Colonic mucosa (tissue), 4 donors: ENCODE measurements around the gene NBEA. TPM values are rescaled to one million over a fixed set of nuclear protein-coding genes. Genes with fewer than 3 reads are reported as not detected.

Experiments
- DNase-seq: peaks from one replicate; pipeline ENCODE4 v3.0.0-alpha.2; 2020
- H3K27ac ChIP-seq: fragments of 200-600 bp; one replicate; pipeline ENCODE4 v1.8.0; 2021
- H3K27me3 ChIP-seq: fragments of 200-600 bp; one replicate; pipeline ENCODE4 v1.8.0; 2021
- H3K36me3 ChIP-seq: fragments of 200-600 bp; one replicate; pipeline ENCODE4 v1.8.0; 2021
- H3K4me1 ChIP-seq: fragments of 200-600 bp; one replicate; pipeline ENCODE4 v1.8.0; 2021; ENCODE audit warnings: mild to moderate bottlenecking
- H3K4me3 ChIP-seq: fragments of 200-600 bp; one replicate; pipeline ENCODE4 v1.8.0; 2021
- H3K9ac ChIP-seq, 2 donors: one replicate each; pipeline ENCODE4 v1.7.0; 2013; ENCODE audit warnings: control low read depth in 2 of 2, low read depth in 2 of 2, low read length in 2 of 2
- H3K9me3 ChIP-seq: fragments of 200-600 bp; one replicate; pipeline ENCODE4 v1.8.0; 2021
- intact Hi-C: fragments of 100-400 bp; cut with DNase I; formaldehyde crosslinking; loops from one replicate; pipeline ENCODE4 v1.14.1; 2022
- total RNA-seq, 2 donors: library from RNA; stranded (reverse); fragmentation: NEBNext Ultra II Directional in 1 of 2; extraction: Animal tissue kit (Norgen Biotek cat#: 25700) in 1 of 2; gene quantifications; one replicate each; pipeline ENCODE4 v1.2.1, GENCODE V29; 2021
- TF ChIP-seq, protein P1 (sequence below): fragments of 200-600 bp; IDR thresholded peaks from one replicate; pipeline ENCODE4 v1.8.0; 2022; ENCODE audit warnings: antibody characterized with exemption, mild to moderate bottlenecking
- donor health status: healthy.
- donor health status: DM: no; HTN: no; CAD: no.
- donor health status: DM: no; HTN: no; CAD: no.

NBEA gene
- total RNA-seq, 2 donors from 2014 or later = 1.9 to 5.5 TPM

- Histone ChIP-seq H3K36me3 (no peaks in the 10 kb centered on the region), H3K9me3 (no peaks in the 10 kb centered on the region), H3K4me1 (no peaks in the 10 kb centered on the region), H3K27ac (no peak overlapping the region), H3K4me3 (no peak overlapping the region), H3K9ac (no peak overlapping the region), H3K27me3 (no peaks in the 10 kb centered on the region)
- DNase-seq = no peak
- intact Hi-C loops = no loop called here
- TF ChIP-seq, protein P1, sequence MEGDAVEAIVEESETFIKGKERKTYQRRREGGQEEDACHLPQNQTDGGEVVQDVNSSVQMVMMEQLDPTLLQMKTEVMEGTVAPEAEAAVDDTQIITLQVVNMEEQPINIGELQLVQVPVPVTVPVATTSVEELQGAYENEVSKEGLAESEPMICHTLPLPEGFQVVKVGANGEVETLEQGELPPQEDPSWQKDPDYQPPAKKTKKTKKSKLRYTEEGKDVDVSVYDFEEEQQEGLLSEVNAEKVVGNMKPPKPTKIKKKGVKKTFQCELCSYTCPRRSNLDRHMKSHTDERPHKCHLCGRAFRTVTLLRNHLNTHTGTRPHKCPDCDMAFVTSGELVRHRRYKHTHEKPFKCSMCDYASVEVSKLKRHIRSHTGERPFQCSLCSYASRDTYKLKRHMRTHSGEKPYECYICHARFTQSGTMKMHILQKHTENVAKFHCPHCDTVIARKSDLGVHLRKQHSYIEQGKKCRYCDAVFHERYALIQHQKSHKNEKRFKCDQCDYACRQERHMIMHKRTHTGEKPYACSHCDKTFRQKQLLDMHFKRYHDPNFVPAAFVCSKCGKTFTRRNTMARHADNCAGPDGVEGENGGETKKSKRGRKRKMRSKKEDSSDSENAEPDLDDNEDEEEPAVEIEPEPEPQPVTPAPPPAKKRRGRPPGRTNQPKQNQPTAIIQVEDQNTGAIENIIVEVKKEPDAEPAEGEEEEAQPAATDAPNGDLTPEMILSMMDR = no peak
These were observed 542.3 kb downstream of the NBEA start for GRCh38 chr13:35484384-35484783.

- DNase-seq = no peak
- no peaks in the 10 kb centered on the region for H3K4me1 ChIP-seq
- H3K9ac ChIP-seq = no peak overlapping the region
- H3K9me3 ChIP-seq = no peaks in the 10 kb centered on the region
- TF ChIP-seq, protein P1 = no peak
- no peaks in the 10 kb centered on the region for H3K27me3 ChIP-seq
- no peaks in the 10 kb centered on the region for H3K36me3 ChIP-seq
- intact Hi-C loops = no loop called here
- H3K4me3 ChIP-seq = no peak overlapping the region
- no peak overlapping the region for H3K27ac ChIP-seq
These were observed 543.4 kb downstream of the NBEA start for GRCh38 chr13:35485424-35485823.

- Histone ChIP-seq H3K36me3 (no peaks in the 10 kb centered on the region), H3K4me1 (no peaks in the 10 kb centered on the region), H3K27ac (no peak overlapping the region), H3K27me3 (no peaks in the 10 kb centered on the region), H3K9ac (no peak overlapping the region), H3K4me3 (no peak overlapping the region), H3K9me3 (no peaks in the 10 kb centered on the region)
- TF ChIP-seq, protein P1 = no peak
- DNase-seq = no peak
- intact Hi-C loops = no loop called here
These were observed 547.0 kb downstream of the NBEA start for GRCh38 chr13:35489050-35489449.

DNA sequence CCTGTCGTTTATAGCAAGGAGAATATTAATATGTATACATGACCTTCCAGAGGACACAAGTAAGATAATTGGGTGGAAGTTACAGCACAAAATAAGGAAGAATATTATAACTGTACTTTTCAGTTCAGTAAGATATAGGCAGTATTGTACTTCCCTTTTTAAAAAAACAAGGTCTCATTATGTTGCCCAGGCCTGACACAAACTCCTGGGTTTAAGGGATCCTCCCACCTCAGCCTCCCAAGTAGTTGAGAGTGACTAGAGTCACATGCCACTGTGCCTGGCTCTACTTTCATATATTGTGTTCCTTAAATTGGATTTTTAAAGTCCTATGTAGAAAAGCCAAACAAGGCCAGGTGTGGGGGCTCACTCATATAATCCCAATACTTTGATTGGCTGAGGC lies 553.9 kb downstream of the NBEA start:
- Histone ChIP-seq H3K4me1 (no peaks in the 10 kb centered on the region), H3K27me3 (no peaks in the 10 kb centered on the region), H3K9me3 (no peaks in the 10 kb centered on the region), H3K4me3 (no peak overlapping the region), H3K27ac (no peak overlapping the region), H3K36me3 (no peaks in the 10 kb centered on the region), H3K9ac (no peak overlapping the region)
- TF ChIP-seq, protein P1 = no peak
- DNase-seq = no peak
- intact Hi-C loops = no loop called here

DNA sequence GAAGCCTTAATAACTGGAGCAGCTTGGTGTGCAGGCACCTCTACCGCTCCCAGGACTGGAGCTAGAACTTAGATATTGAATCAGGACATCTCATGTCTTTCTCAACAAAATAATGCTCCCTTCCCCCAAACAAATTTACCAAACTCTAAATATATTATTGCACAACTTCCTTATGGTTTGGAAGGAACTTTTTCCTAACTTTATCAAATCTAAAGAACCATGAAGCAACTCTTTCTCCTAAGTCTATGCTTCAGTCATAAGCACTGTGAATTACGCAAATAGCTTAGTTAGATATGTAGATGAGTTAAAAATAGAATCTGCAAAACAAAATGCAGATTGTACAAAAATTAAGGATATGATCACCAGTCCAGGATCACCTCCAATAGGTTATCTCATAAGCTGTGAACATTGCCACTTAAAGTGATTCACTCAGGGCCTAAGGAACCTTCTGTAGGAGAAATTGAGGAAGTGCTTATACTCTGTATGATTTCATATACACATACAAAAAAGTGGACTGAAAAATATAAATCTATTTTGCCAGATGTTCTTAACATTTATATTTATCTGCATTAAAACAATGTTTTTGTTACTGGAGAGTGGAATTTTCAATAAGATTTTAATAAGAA lies 554.8 kb downstream of the NBEA start:
- no peak overlapping the region for H3K4me3 ChIP-seq
- DNase-seq = no peak
- H3K36me3 ChIP-seq = no peaks in the 10 kb centered on the region
- H3K27me3 ChIP-seq = no peaks in the 10 kb centered on the region
- no peak overlapping the region for H3K9ac ChIP-seq
- TF ChIP-seq, protein P1 = no peak
- H3K4me1 ChIP-seq = no peaks in the 10 kb centered on the region
- H3K9me3 ChIP-seq = no peaks in the 10 kb centered on the region
- H3K27ac ChIP-seq = no peak overlapping the region
- intact Hi-C loops = no loop called here
